Heart left ventricle (tissue), 16 donors: Measurements from ENCODE around the gene ASCL2. TPM values are rescaled to one million over a fixed set of nuclear protein-coding genes. Genes with fewer than 3 reads are reported as not detected.

Experiments used
- ATAC-seq, 4 donors: fragments of 200-7000 bp; cut with Tn5 transposase; one replicate each; pipeline ENCODE4 v1.9.1; 2020 to 2022; ENCODE audit warnings: moderate library complexity in 4 of 4, mild to moderate bottlenecking in 3 of 4, moderate number of reproducible peaks in 1 of 4
- DNase-seq, 5 donors: peaks; one replicate each; pipeline ENCODE4 v3.0.0-alpha.2; 2020
- H3K27ac ChIP-seq, 12 donors: fragments of 200-600 bp; sonication (generic) in 4 of 12; one replicate each; pipeline versions ENCODE4 v1.5.0 to v1.8.0; 2016 to 2022; ENCODE audit warnings: mild to moderate bottlenecking in 2 of 12
- H3K27me3 ChIP-seq, 9 donors: fragments of 200-600 bp; sonication (generic) in 2 of 9; one replicate each; pipeline versions ENCODE4 v1.5.1 to v1.8.0; 2016 to 2022; ENCODE audit warnings: mild to moderate bottlenecking in 3 of 9
- H3K36me3 ChIP-seq, 9 donors: fragments of 200-600 bp; sonication (generic) in 2 of 9; one replicate each; pipeline versions ENCODE4 v1.5.0 to v1.8.0; 2018 to 2022; ENCODE audit warnings: mild to moderate bottlenecking in 2 of 9
- H3K4me1 ChIP-seq, 12 donors: fragments of 200-600 bp; sonication (generic) in 4 of 12; one replicate each; pipeline versions ENCODE4 v1.5.0 to v1.8.0; 2016 to 2022; ENCODE audit warnings: mild to moderate bottlenecking in 3 of 12
- H3K4me3 ChIP-seq, 12 donors: fragments of 200-600 bp; sonication (generic) in 4 of 12; one replicate each; pipeline versions ENCODE4 v1.5.0 to v1.8.0; 2017 to 2022; ENCODE audit warnings: mild to moderate bottlenecking in 9 of 12, moderate library complexity in 4 of 12
- H3K9me3 ChIP-seq, 12 donors: fragments of 200-600 bp; sonication (generic) in 4 of 12; one replicate each; pipeline versions ENCODE4 v1.5.0 to v1.8.0; 2016 to 2022; ENCODE audit warnings: mild to moderate bottlenecking in 1 of 12
- POLR2A ChIP-seq, 2 donors: fragments of 450-650 bp; IDR thresholded peaks; one replicate each; pipeline ENCODE4 v1.6.1; 2017; ENCODE audit warnings: antibody characterized with exemption in 2 of 2, mild to moderate bottlenecking in 2 of 2, moderate library complexity in 2 of 2
- WGBS, 4 donors: extraction: QIAGEN DNeasy Blood & Tissue Kit in 2 of 4; methylation state at CpG; one replicate each; pipeline versions ENCODE4 v1.1.5 to v1.1.7; 2013 to 2018; 5-methylcytosine and 5-hydroxymethylcytosine counted together
- intact Hi-C, 10 donors: fragments of 100-400 bp; cut with DNase I; formaldehyde crosslinking; loops; one replicate each; pipeline versions ENCODE4 v1.11.1 to v1.14.2; 2022
- polyA plus RNA-seq, 2 donors: library from polyadenylated mRNA; stranded (reverse); fragments of 200-250 nt; gene quantifications; one replicate each; pipeline ENCODE4 v1.2.3, GENCODE V29; 2013
- total RNA-seq, 9 donors: library from RNA; depleted of rRNA in 2 of 9; stranded (reverse); fragments of >200 nt in 2 of 9; fragmentation: NEBNext Ultra II Directional in 3 of 9; extraction: Animal tissue kit (Norgen Biotek cat#: 25700) in 3 of 9; gene quantifications; one replicate each; pipeline versions ENCODE4 v1.1.0 to v1.2.4, GENCODE V29; 2016 to 2023
- TF ChIP-seq, protein P1 (sequence below), 12 donors: fragments of 200-600 bp; sonication (generic) in 4 of 12; IDR thresholded peaks; one replicate each; pipeline versions ENCODE4 v1.5.0 to v1.8.0; 2018 to 2022; ENCODE audit warnings: antibody characterized with exemption in 12 of 12, mild to moderate bottlenecking in 5 of 12
- donor health status: ischemic (EF 13 %, LVEDD 7.1; RV severe dilation, severe dysfunction).
- donor health status: healthy with polysubstance abuse.
- donor health status: DM: no; HTN: yes; CAD: no.
- donor health status: DM: no; HTN: no; CAD: no.
- donor health status: ischemic (EF 25% LVEDD 6.9; RV normal size, moderate dysfunction).
- donor health status: ischemic (EF 25% LVEDD 5.7; RV mildly dilated, moderate dysfunction).
- donor health status: healthy.
- donor health status: DM: yes; HTN: yes; CAD: no.
- donor health status: ischemic (EF 35%, LVEDD 5.7; RV mildly dilated, moderate dysfunction).
- donor health status: nonischemic (EF 11% LVEDD 7.7; RV severe dilation, severe dysfunction).
- donor health status: DM: yes; HTN: yes; CAD: no.
- donor health status: PGD.
- donor health status: ischemic (EF 29% LVEDD 5.4; RV normal size, mild dysfunction).
- donor health status: nonischemic (EF 23%, LVEDD 6.1; RV moderate dilation, normal function).

ASCL2 gene
- total and polyA plus RNA-seq, 11 donors, result 0.07 to 2.3 (median 0.43) TPM; not detected in 7

- DNase-seq (no peak), ATAC-seq (no peak)
- TF ChIP-seq, protein P1, sequence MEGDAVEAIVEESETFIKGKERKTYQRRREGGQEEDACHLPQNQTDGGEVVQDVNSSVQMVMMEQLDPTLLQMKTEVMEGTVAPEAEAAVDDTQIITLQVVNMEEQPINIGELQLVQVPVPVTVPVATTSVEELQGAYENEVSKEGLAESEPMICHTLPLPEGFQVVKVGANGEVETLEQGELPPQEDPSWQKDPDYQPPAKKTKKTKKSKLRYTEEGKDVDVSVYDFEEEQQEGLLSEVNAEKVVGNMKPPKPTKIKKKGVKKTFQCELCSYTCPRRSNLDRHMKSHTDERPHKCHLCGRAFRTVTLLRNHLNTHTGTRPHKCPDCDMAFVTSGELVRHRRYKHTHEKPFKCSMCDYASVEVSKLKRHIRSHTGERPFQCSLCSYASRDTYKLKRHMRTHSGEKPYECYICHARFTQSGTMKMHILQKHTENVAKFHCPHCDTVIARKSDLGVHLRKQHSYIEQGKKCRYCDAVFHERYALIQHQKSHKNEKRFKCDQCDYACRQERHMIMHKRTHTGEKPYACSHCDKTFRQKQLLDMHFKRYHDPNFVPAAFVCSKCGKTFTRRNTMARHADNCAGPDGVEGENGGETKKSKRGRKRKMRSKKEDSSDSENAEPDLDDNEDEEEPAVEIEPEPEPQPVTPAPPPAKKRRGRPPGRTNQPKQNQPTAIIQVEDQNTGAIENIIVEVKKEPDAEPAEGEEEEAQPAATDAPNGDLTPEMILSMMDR (IDR thresholded peaks at IDR 0.05), result no peak
- TF ChIP-seq POLR2A (IDR thresholded peaks at IDR 0.05), result no peak
- Histone ChIP-seq H3K27ac (peak overlapping the region in 1 of 12 donors; percentile 90), H3K4me3 (no peak overlapping the region), H3K4me1 (peaks cover 0 to 32% (median 4%) of the 10 kb centered on the region in 12 donors), H3K27me3 (peaks cover 13 to 50% (median 21%) of the 10 kb centered on the region in 9 donors), H3K36me3 (no peaks in the 10 kb centered on the region), H3K9me3 (no peaks in the 10 kb centered on the region)
- intact Hi-C loops, result no loop called here
- WGBS, 4 donors, result 87 to 90% (median 88%) methylated on average over 22 of the region's 22 CpGs
Measured at GRCh38 chr11:2264366-2265053, 5.9 kb downstream of the ASCL2 start.

DNA sequence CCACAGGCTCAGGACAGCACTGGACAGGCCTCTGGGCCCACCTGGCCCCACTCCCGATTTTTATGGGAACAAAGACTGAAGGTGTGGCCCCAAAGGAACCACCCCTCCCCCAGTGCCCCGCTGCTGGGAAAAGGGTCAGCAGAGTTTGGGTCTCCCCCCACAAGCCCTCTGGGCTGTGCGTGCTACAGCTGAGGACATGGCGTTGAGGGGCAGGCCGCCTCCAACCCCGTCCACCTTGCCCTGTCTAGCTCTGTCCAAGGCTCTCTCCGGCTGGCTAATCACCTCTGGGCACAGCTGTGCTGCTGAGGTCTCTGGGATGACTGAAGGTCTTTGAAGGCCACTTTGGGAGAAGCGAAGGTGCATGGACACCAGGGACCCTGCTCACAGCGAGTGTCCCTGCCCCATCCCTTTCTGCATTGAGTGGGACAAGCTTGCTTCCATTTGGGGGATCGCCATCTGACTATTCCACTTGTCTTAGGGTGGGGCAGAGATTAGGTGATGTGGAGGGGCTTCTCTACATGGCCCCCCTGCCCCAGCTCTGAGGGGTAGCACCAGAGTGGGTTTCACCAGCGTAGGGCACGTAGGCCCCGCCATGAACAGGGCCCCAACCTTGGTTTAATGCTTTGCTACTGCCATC, 6.5 kb downstream of the ASCL2 start:
- Histone ChIP-seq H3K36me3 (no peaks in the 10 kb centered on the region), H3K4me1 (peaks cover 0 to 29% (median 0%) of the 10 kb centered on the region in 12 donors), H3K27ac (no peak overlapping the region), H3K4me3 (no peak overlapping the region), H3K9me3 (no peaks in the 10 kb centered on the region), H3K27me3 (peaks cover 8 to 45% (median 17%) of the 10 kb centered on the region in 9 donors)
- intact Hi-C loops, result no loop called here
- DNase-seq, result no peak
- 87 to 98% (median 94%) methylated on average over 8 to 13 of the region's 13 CpGs for WGBS, 4 donors
- TF ChIP-seq POLR2A (IDR thresholded peaks at IDR 0.05), result no peak
- TF ChIP-seq, protein P1 (IDR thresholded peaks at IDR 0.05), result no peak
- ATAC-seq, result no peak

GRCh38 chr11:2263071-2263565, 7.3 kb downstream of the ASCL2 start:
- TF ChIP-seq, protein P1 (IDR thresholded peaks at IDR 0.05), result no peak
- TF ChIP-seq POLR2A (IDR thresholded peaks at IDR 0.05), result no peak
- Histone ChIP-seq H3K27ac (no peak overlapping the region), H3K9me3 (no peaks in the 10 kb centered on the region), H3K4me3 (no peak overlapping the region), H3K36me3 (no peaks in the 10 kb centered on the region), H3K4me1 (peaks cover 0 to 23% (median 0%) of the 10 kb centered on the region in 12 donors), H3K27me3 (peaks cover under 1 to 38% (median 10%) of the 10 kb centered on the region in 9 donors)
- no peak for ATAC-seq
- WGBS, 4 donors, result 82 to 89% (median 85%) methylated on average over 6 to 10 of the region's 10 CpGs
- intact Hi-C loops, result no loop called here
- DNase-seq, result no peak
